ENCODE data around the gene MAP3K14. TPM values are rescaled to one million over a fixed set of nuclear protein-coding genes. Genes with fewer than 3 reads are reported as not detected.
A peak's percentile ranks its signal among the peaks of the same experiment; 100 is the strongest.

MAP3K14 gene
- total RNA-seq, 2 donors from 2014 or later: 4.6 to 5.5 TPM

DNA sequence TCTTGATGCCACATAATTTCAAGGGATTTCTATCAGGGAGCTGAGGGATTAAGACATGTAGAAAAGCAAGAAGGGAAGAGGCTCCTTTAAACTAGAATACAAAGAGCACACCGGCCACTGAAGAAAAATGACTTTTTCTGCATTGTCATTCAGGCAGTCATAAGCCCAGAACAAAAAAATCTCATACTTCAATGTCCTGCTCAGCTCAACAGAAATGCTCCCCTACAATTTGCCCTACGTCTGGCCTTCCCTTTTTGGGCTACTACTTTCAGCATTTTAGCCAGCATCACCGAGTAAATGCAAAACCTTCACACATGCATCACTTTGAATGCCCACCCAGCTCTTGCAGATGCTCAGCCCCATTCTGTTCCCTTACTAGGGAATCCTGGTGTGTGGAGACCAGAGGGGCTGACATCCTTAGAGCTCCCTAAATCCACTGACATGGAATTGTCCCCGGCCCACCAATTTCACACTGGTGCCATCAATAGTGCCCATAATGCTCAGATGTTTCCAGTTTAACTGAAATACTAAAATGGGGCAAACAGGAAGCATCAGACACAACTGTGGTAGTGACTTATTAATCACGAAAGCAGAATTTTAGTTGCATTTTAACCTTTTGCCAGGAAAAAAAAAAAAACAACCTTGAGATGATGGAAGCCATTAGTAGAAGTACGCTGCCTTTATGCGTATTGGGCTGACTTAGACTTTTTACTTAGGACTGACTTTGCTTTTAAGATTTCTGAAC lies 2.7 kb downstream of the MAP3K14 start:
- Histone ChIP-seq H3K9me3 (ENCODE audit: control insufficient read depth, low read length) (no peaks in the 10 kb centered on the region), H3K9ac (ENCODE audit: extremely low read depth, low read length, poor library complexity, severe bottlenecking) (no peak overlapping the region), H3K27me3 (ENCODE audit: control insufficient read depth, insufficient read depth, low read length, poor library complexity, severe bottlenecking) (no peaks in the 10 kb centered on the region), H3K4me3 (ENCODE audit: low read length) (peak overlapping the region; percentile 25), H3K36me3 (ENCODE audit: control insufficient read depth, insufficient read depth, low read length) (no peaks in the 10 kb centered on the region), H3K27ac (ENCODE audit: low read depth, low read length) (no peak overlapping the region), H3K4me1 (ENCODE audit: control insufficient read depth, insufficient read depth, low read length) (peaks cover 3% of the 10 kb centered on the region)
- Mint-ChIP-seq H3K36me3 (ENCODE audit: low read depth) (peaks cover under 1% of the 10 kb centered on the region), H3K27ac (no peak overlapping the region), H3K4me3 (no peak overlapping the region), H3K9me3 (no peaks in the 10 kb centered on the region), H3K27me3 (ENCODE audit: insufficient read depth) (peaks cover 9% of the 10 kb centered on the region), H3K4me1 (peaks cover 31% of the 10 kb centered on the region)
- DNase-seq: no peak
- TF ChIP-seq, protein P1, sequence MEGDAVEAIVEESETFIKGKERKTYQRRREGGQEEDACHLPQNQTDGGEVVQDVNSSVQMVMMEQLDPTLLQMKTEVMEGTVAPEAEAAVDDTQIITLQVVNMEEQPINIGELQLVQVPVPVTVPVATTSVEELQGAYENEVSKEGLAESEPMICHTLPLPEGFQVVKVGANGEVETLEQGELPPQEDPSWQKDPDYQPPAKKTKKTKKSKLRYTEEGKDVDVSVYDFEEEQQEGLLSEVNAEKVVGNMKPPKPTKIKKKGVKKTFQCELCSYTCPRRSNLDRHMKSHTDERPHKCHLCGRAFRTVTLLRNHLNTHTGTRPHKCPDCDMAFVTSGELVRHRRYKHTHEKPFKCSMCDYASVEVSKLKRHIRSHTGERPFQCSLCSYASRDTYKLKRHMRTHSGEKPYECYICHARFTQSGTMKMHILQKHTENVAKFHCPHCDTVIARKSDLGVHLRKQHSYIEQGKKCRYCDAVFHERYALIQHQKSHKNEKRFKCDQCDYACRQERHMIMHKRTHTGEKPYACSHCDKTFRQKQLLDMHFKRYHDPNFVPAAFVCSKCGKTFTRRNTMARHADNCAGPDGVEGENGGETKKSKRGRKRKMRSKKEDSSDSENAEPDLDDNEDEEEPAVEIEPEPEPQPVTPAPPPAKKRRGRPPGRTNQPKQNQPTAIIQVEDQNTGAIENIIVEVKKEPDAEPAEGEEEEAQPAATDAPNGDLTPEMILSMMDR (conservative IDR thresholded peaks at IDR 0.05): no peak
- 92 to 95% methylated on average over 6 to 7 of the region's 7 CpGs for WGBS, 2 experiments (ENCODE audit: insufficient coverage in 1 of 2, insufficient read length in 1 of 2)

DNA sequence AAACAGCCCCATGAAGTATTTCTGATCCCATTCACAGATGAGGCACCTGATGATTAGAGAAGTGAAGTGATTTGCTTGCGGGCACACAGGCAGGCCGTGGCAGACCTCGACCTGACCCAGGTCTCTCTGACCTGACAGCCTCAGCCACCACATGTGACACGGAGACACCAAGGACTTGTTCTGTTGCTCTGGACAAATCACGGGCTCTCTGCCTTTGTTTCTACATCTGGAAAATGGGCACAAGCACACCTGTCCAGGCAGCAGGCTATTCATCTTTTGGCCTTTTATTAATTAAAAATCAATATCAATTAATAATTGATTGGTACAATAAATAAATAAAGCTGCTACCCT lies 3.4 kb downstream of the MAP3K14 start:
- no peak overlapping the region for H3K9ac ChIP-seq (ENCODE audit: extremely low read depth, low read length, poor library complexity, severe bottlenecking)
- peaks cover 3% of the 10 kb centered on the region for H3K4me1 ChIP-seq (ENCODE audit: control insufficient read depth, insufficient read depth, low read length)
- 88 to 100% methylated on average over 3 to 5 of the region's 5 CpGs for WGBS, 2 experiments (ENCODE audit: insufficient coverage in 1 of 2, insufficient read length in 1 of 2)
- TF ChIP-seq, protein P1 (conservative IDR thresholded peaks at IDR 0.05): no peak
- H3K4me1 Mint-ChIP-seq: peaks cover 28% of the 10 kb centered on the region
- H3K36me3 Mint-ChIP-seq (ENCODE audit: low read depth): peaks cover 3% of the 10 kb centered on the region
- H3K27me3 ChIP-seq (ENCODE audit: control insufficient read depth, insufficient read depth, low read length, poor library complexity, severe bottlenecking): no peaks in the 10 kb centered on the region
- peaks cover 4% of the 10 kb centered on the region for H3K27me3 Mint-ChIP-seq (ENCODE audit: insufficient read depth)
- no peaks in the 10 kb centered on the region for H3K36me3 ChIP-seq (ENCODE audit: control insufficient read depth, insufficient read depth, low read length)
- H3K9me3 Mint-ChIP-seq: no peaks in the 10 kb centered on the region
- no peak overlapping the region for H3K27ac ChIP-seq (ENCODE audit: low read depth, low read length)
- no peak for DNase-seq
- no peak overlapping the region for H3K27ac Mint-ChIP-seq
- H3K9me3 ChIP-seq (ENCODE audit: control insufficient read depth, low read length): no peaks in the 10 kb centered on the region
- H3K4me3 ChIP-seq (ENCODE audit: low read length): no peak overlapping the region
- H3K4me3 Mint-ChIP-seq: no peak overlapping the region

- peaks cover 5% of the 10 kb centered on the region for H3K36me3 Mint-ChIP-seq (ENCODE audit: low read depth)
- peaks cover 28% of the 10 kb centered on the region for H3K4me1 Mint-ChIP-seq
- TF ChIP-seq, protein P1 (conservative IDR thresholded peaks at IDR 0.05): no peak
- Histone ChIP-seq H3K36me3 (ENCODE audit: control insufficient read depth, insufficient read depth, low read length) (no peaks in the 10 kb centered on the region), H3K27ac (ENCODE audit: low read depth, low read length) (no peak overlapping the region), H3K9me3 (ENCODE audit: control insufficient read depth, low read length) (no peaks in the 10 kb centered on the region), H3K27me3 (ENCODE audit: control insufficient read depth, insufficient read depth, low read length, poor library complexity, severe bottlenecking) (no peaks in the 10 kb centered on the region), H3K4me3 (ENCODE audit: low read length) (no peak overlapping the region), H3K4me1 (ENCODE audit: control insufficient read depth, insufficient read depth, low read length) (peaks cover 3% of the 10 kb centered on the region), H3K9ac (ENCODE audit: extremely low read depth, low read length, poor library complexity, severe bottlenecking) (no peak overlapping the region)
- H3K9me3 Mint-ChIP-seq: no peaks in the 10 kb centered on the region
- H3K27ac Mint-ChIP-seq: no peak overlapping the region
- H3K27me3 Mint-ChIP-seq (ENCODE audit: insufficient read depth): peaks cover 4% of the 10 kb centered on the region
- 88 to 95% methylated on average over 7 to 8 of the region's 8 CpGs for WGBS, 2 experiments (ENCODE audit: insufficient coverage in 1 of 2, insufficient read length in 1 of 2)
- no peak overlapping the region for H3K4me3 Mint-ChIP-seq
- DNase-seq: peak; percentile 45
Observed at GRCh38 chr17:45312477-45313420, 4.1 kb downstream of the MAP3K14 start.
